Gastrocnemius medialis (tissue), 4 donors: ENCODE data around the gene LMO1.

Experiments used
- POLR2A ChIP-seq, 2 donors: fragments of 450-650 bp; IDR thresholded peaks; one replicate each; pipeline ENCODE4 v1.6.1; 2017; ENCODE audit warnings: antibody characterized with exemption in 2 of 2, mild to moderate bottlenecking in 2 of 2, moderate library complexity in 2 of 2
- TF ChIP-seq, protein P1 (sequence below), 5 experiments: fragments of 450-650 bp in 3 of 5; fragments of 200-600 bp in 2 of 5; sonication (generic) in 2 of 5; IDR thresholded peaks in 4 of 5; conservative IDR thresholded peaks in 1 of 5; 1 replicate in 4 of 5; 2 replicates in 1 of 5; pipeline ENCODE4 v1.5.1; 2016 to 2019; ENCODE audit warnings: antibody characterized with exemption in 5 of 5, mild to moderate bottlenecking in 3 of 5, moderate library complexity in 3 of 5

DNA sequence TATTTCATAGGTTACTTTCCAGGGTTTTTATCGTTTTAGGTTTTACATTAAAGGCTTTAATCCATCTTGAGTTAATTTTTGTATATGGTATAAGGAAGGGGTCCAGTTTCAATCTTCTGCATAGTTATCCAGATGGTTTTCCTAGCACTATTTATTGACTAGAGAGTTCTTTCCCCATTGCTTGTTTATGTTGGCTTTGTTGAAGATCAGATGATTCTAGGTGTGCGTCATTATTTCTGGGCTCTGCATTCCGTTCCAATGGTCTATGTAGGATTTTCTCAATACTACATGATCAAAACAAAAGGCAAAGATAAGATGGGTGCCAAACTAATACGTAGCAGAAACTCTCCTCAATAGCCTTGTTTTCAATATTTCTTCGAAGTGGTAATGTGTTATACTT is 80.6 kb downstream of the LMO1 start:
- TF ChIP-seq POLR2A (IDR thresholded peaks at IDR 0.05) = no peak
- TF ChIP-seq, protein P1, sequence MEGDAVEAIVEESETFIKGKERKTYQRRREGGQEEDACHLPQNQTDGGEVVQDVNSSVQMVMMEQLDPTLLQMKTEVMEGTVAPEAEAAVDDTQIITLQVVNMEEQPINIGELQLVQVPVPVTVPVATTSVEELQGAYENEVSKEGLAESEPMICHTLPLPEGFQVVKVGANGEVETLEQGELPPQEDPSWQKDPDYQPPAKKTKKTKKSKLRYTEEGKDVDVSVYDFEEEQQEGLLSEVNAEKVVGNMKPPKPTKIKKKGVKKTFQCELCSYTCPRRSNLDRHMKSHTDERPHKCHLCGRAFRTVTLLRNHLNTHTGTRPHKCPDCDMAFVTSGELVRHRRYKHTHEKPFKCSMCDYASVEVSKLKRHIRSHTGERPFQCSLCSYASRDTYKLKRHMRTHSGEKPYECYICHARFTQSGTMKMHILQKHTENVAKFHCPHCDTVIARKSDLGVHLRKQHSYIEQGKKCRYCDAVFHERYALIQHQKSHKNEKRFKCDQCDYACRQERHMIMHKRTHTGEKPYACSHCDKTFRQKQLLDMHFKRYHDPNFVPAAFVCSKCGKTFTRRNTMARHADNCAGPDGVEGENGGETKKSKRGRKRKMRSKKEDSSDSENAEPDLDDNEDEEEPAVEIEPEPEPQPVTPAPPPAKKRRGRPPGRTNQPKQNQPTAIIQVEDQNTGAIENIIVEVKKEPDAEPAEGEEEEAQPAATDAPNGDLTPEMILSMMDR (IDR thresholded peaks at IDR 0.05 in 4 of 5, conservative IDR thresholded peaks at IDR 0.05 in 1 of 5) = no peak
